SU-DHL-6 (cell line): Measurements from ENCODE around the gene MAST4.

Experiments
- CTCF ChIP-seq: fragments of 200-600 bp; sonication (generic); IDR thresholded peaks from one replicate; pipeline ENCODE4 v1.5.1; 2017; ENCODE audit warnings: antibody characterized with exemption, mild to moderate bottlenecking, low read length, moderate library complexity; ENCODE audit not compliant: insufficient read depth, poor library complexity, severe bottlenecking
- EZH2phosphoT487 ChIP-seq: fragments of 200-600 bp; sonication (generic), shearing (Covaris generic); conservative IDR thresholded peaks from 2 replicates; pipeline ENCODE4 v1.6.1; 2018; ENCODE audit warnings: mild to moderate bottlenecking, antibody characterized with exemption, low read length, moderate library complexity, mixed read lengths

- TF ChIP-seq CTCF (no peak), EZH2phosphoT487 (no peak)
Observed at GRCh38 chr5:66697796-66698564, 101.8 kb downstream of the MAST4 start.
